ENCODE data around the gene GALNT3.

DNA sequence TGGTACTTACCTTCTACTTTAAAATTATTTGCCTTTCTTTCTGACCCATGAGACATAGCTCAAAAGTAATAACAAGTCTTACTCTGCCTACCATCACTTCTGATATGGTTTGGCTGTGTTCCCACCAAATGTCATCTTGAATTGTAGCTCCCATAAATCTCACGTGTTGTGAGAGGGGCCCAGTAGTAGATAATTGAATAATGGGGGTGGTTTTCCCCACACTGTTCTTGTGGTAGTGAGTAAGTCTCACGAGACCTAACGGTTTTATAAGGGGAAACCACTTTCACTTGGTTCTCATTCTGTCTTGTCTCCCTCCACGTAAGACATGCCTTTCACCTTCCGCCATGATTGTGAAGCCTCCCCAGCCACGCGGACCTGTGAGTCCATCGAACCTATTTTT lies 47.5 kb downstream of the GALNT3 start:
- TF ChIP-seq POLR2A (IDR thresholded peaks at IDR 0.05; ENCODE audit: low read depth) (no peak), EP300 (IDR thresholded peaks at IDR 0.05) (no peak)

All from esophagus muscularis mucosa (tissue), 2 donors.